MM.1S (cell line): ENCODE results near the gene CGA.

ENCODE experiments used
- CTCF ChIP-seq: fragments of 300-600 bp; sonication (generic); IDR thresholded peaks from 2 replicates; pipeline ENCODE4 v1.5.1; 2016; ENCODE audit warnings: antibody characterized with exemption, low read length, mixed read lengths
- EZH2 ChIP-seq: fragments of 300-600 bp; sonication (generic); optimal IDR thresholded peaks from 2 replicates; pipeline ENCODE3; 2017; ENCODE audit warnings: low read depth, mild to moderate bottlenecking, antibody characterized with exemption, low read length, mixed read lengths
- EZH2phosphoT487 ChIP-seq: fragments of 300-600 bp; sonication (generic); IDR thresholded peaks from 2 replicates; pipeline ENCODE4 v1.6.1; 2018; ENCODE audit warnings: antibody characterized with exemption, low read length

- no peak for TF ChIP-seq CTCF
- TF ChIP-seq EZH2: no peak
- no peak for TF ChIP-seq EZH2phosphoT487
Observed at GRCh38 chr6:87102151-87102621, 7.3 kb upstream of the CGA start.
